Colonic mucosa (tissue), 4 donors: ENCODE results near the gene UGDH. TPM values are rescaled to one million over a fixed set of nuclear protein-coding genes. Genes with fewer than 3 reads are reported as not detected.

Source experiments
- DNase-seq: peaks from one replicate; pipeline ENCODE4 v3.0.0-alpha.2; 2020
- H3K27ac ChIP-seq: fragments of 200-600 bp; one replicate; pipeline ENCODE4 v1.8.0; 2021
- H3K27me3 ChIP-seq: fragments of 200-600 bp; one replicate; pipeline ENCODE4 v1.8.0; 2021
- H3K36me3 ChIP-seq: fragments of 200-600 bp; one replicate; pipeline ENCODE4 v1.8.0; 2021
- H3K4me1 ChIP-seq: fragments of 200-600 bp; one replicate; pipeline ENCODE4 v1.8.0; 2021; ENCODE audit warnings: mild to moderate bottlenecking
- H3K4me3 ChIP-seq: fragments of 200-600 bp; one replicate; pipeline ENCODE4 v1.8.0; 2021
- H3K9ac ChIP-seq, 2 donors: one replicate each; pipeline ENCODE4 v1.7.0; 2013; ENCODE audit warnings: control low read depth in 2 of 2, low read depth in 2 of 2, low read length in 2 of 2
- H3K9me3 ChIP-seq: fragments of 200-600 bp; one replicate; pipeline ENCODE4 v1.8.0; 2021
- intact Hi-C: fragments of 100-400 bp; cut with DNase I; formaldehyde crosslinking; loops from one replicate; pipeline ENCODE4 v1.14.1; 2022
- total RNA-seq, 2 donors: library from RNA; stranded (reverse); fragmentation: NEBNext Ultra II Directional in 1 of 2; extraction: Animal tissue kit (Norgen Biotek cat#: 25700) in 1 of 2; gene quantifications; one replicate each; pipeline ENCODE4 v1.2.1, GENCODE V29; 2021
- TF ChIP-seq, protein P1 (sequence below): fragments of 200-600 bp; IDR thresholded peaks from one replicate; pipeline ENCODE4 v1.8.0; 2022; ENCODE audit warnings: antibody characterized with exemption, mild to moderate bottlenecking
- donor health status: healthy.
- donor health status: DM: no; HTN: no; CAD: no.
- donor health status: DM: no; HTN: no; CAD: no.

UGDH gene
- total RNA-seq, 2 donors from 2014 or later = 265 to 328 TPM

DNA sequence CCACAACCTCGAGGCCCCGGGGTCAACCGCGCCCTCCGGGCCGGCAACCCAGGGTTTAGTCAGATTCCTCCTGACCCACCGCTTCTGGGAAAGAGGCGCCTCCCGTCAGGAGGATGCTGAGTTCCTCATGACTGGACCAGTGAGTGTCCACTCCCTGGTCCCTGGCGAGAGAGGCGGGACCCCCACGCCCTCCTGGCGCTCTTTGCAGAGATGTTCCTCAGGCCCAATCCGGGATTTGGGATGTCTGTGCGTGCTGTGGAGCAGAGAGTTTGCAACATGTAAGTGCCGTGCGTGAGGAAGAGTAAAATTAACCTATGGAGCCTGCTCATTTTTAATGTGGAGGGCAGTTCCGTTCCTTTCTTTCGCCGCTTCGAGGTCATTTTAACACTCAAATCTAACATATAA, 824 bp upstream of the UGDH start:
- no peaks in the 10 kb centered on the region for H3K27me3 ChIP-seq
- TF ChIP-seq, protein P1, sequence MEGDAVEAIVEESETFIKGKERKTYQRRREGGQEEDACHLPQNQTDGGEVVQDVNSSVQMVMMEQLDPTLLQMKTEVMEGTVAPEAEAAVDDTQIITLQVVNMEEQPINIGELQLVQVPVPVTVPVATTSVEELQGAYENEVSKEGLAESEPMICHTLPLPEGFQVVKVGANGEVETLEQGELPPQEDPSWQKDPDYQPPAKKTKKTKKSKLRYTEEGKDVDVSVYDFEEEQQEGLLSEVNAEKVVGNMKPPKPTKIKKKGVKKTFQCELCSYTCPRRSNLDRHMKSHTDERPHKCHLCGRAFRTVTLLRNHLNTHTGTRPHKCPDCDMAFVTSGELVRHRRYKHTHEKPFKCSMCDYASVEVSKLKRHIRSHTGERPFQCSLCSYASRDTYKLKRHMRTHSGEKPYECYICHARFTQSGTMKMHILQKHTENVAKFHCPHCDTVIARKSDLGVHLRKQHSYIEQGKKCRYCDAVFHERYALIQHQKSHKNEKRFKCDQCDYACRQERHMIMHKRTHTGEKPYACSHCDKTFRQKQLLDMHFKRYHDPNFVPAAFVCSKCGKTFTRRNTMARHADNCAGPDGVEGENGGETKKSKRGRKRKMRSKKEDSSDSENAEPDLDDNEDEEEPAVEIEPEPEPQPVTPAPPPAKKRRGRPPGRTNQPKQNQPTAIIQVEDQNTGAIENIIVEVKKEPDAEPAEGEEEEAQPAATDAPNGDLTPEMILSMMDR = no peak
- peak; percentile 83 for DNase-seq
- intact Hi-C loops = no loop called here
- H3K4me1 ChIP-seq = peaks cover 6% of the 10 kb centered on the region
- peak overlapping the region; percentile 85 to 95 for H3K9ac ChIP-seq
- H3K27ac ChIP-seq = peak overlapping the region; percentile 93
- peak overlapping the region; percentile 77 for H3K4me3 ChIP-seq
- no peaks in the 10 kb centered on the region for H3K36me3 ChIP-seq
- H3K9me3 ChIP-seq = no peaks in the 10 kb centered on the region

DNA sequence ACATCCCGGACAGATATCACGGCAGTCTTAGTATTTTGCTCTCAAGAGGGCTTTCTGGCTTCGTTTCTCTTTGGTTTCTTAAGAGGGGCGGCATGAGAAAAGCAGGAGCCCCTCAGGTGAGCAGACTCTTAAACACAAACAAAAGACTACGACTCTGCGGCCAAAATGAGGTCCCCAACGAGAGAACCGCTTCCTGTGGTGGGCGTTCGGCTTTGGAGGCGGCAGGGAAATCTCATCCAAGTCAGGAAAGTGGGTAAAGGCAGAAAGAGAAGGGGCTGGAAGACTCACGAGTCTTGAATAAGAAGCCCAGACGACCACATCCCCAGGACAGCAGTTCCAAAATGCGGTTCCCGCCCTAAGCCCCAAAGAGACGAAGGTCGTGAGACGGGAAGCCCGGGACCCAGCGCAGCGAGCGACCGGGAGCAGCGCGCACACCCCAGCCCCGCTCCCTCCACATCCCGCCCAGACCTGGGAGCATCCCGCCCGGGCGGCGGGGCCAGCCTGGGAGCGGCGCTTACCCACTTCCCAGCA, 409 bp downstream of the UGDH start:
- no peaks in the 10 kb centered on the region for H3K36me3 ChIP-seq
- intact Hi-C loops = no loop called here
- H3K27me3 ChIP-seq = no peaks in the 10 kb centered on the region
- TF ChIP-seq, protein P1 = no peak
- peak overlapping the region; percentile 77 for H3K4me3 ChIP-seq
- peak overlapping the region; percentile 85 to 91 for H3K9ac ChIP-seq
- no peaks in the 10 kb centered on the region for H3K9me3 ChIP-seq
- DNase-seq = no peak
- peak overlapping the region; percentile 93 for H3K27ac ChIP-seq
- peaks cover 6% of the 10 kb centered on the region for H3K4me1 ChIP-seq

DNA sequence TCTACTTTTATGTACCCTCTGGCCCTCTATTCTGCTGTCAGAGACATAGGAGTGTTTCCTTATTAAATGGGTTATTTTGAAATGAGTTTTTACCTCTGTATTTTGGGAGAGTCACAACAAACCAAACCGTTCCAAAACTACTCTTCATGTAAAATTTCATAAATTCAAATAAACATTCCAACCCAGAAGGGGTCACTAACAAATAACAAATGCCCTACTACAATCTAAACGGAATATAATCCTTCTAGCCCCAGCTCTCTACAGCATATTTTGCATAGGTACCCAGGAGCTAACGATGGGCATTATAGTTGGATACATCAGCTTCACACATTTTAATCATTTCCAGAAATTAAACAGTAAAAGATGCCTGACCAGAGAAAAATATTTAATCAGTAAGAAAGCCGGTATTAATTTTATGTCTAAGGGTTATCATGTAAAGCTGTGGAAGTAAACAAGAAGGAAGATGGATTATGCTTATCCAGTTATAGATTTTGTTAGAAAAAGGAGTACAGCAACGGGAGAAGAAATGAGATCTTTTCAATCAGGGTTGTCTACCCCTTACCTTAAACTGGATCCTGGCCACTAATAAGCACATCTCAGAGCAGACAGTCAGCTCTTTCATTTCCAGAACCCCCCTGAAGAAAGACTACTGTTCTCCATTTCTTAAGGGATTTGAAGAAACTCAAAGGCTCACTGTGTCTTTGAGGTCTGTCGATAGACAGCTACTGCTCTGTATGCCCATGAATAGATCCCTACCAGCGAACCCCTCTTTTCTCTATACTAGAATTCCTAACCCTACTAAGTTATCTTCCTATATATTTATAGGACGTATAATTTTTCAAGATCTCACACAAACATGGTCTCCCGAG, 1.2 kb downstream of the UGDH start:
- intact Hi-C loops = no loop called here
- Histone ChIP-seq H3K9ac (peak overlapping the region; percentile 85 to 91), H3K4me3 (peak overlapping the region; percentile 77), H3K27ac (peak overlapping the region; percentile 93), H3K27me3 (no peaks in the 10 kb centered on the region), H3K9me3 (no peaks in the 10 kb centered on the region), H3K36me3 (no peaks in the 10 kb centered on the region), H3K4me1 (peaks cover 6% of the 10 kb centered on the region)
- DNase-seq = no peak
- TF ChIP-seq, protein P1 = no peak

DNA sequence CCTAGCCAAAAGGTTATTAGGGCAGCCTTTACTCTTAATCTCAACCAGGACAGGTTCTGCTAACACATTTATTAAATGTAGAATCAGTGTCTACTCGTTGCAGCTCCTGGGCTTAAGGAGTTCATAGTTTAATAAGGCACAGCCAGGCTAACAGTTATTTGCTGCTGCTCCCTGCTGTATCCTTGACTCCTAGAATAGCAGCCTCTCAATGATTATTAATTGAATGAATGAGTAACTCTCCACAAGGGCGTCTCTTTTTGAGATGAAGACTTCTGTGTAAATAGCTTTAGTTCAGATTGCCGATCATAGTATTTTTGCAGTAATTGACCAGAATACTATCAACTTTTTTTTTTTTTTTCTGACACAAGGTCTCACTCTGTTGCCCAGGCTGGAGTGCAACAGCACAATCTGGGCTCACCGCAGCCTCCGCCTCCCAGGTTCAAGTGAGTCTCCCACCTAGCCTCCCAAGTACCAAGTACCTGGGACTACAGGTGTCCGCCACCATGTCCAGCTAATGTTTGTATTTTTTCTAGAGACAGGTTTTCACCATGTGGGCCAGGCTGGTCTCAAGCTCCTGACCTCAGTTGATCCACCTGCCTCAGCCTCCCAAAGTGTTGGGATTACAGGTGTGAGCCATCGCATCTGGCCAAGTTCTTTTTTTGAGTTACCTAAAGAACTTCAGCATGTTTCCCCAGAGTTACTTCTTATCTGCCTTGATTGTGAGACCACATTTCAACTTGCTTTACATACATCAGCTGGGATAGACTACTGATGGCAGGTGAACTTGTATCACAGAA, 2.9 kb downstream of the UGDH start:
- Histone ChIP-seq H3K4me3 (no peak overlapping the region), H3K27ac (no peak overlapping the region), H3K36me3 (no peaks in the 10 kb centered on the region), H3K9me3 (no peaks in the 10 kb centered on the region), H3K27me3 (no peaks in the 10 kb centered on the region), H3K9ac (peak overlapping the region in 1 of 2 donors; percentile 61), H3K4me1 (peaks cover 6% of the 10 kb centered on the region)
- TF ChIP-seq, protein P1 = no peak
- DNase-seq = no peak
- intact Hi-C loops = no loop called here

DNA sequence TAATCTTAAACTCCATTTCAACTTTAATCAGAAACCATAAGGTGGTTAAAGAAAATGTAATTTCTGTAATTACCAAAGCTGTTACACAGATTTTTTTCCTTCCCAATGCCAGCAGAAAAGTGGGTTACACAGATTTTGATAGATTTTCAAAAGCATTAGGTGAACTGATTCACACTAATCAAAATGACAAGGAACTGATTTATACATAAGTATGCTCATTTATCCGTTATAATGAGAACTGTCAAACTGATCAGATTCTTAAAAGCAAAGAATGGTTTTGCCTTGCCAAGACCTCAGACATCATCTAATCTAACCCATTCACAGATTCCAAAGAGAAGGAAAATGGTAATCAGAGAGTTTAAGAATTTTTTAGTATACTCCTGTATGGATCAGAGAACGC, 5.2 kb downstream of the UGDH start:
- Histone ChIP-seq H3K36me3 (no peaks in the 10 kb centered on the region), H3K4me3 (no peak overlapping the region), H3K9ac (peak overlapping the region in 1 of 2 donors; percentile 31), H3K27ac (no peak overlapping the region), H3K27me3 (no peaks in the 10 kb centered on the region), H3K9me3 (no peaks in the 10 kb centered on the region), H3K4me1 (no peaks in the 10 kb centered on the region)
- intact Hi-C loops = no loop called here
- DNase-seq = no peak
- TF ChIP-seq, protein P1 = no peak
